Transverse colon (tissue), 4 donors: Measurements from ENCODE around the gene PITX3.

Source experiments
- CTCF ChIP-seq, 5 experiments: fragments of 200-600 bp in 3 of 5; fragments of 450-650 bp in 2 of 5; sonication (generic) in 3 of 5; IDR thresholded peaks; 1 replicate in 2 of 5; 2 replicates in 3 of 5; pipeline ENCODE4 v1.5.1; 2016 to 2017; ENCODE audit warnings: antibody characterized with exemption in 5 of 5, inconsistent platforms in 3 of 5, mild to moderate bottlenecking in 2 of 5, moderate library complexity in 1 of 5
- EP300 ChIP-seq: sonication (generic); formaldehyde crosslinking; IDR thresholded peaks from one replicate; pipeline ENCODE4 v1.6.1; 2017; ENCODE audit warnings: antibody characterized with exemption, low read depth
- POLR2A ChIP-seq: fragments of 450-650 bp; IDR thresholded peaks from one replicate; pipeline ENCODE4 v1.6.1; 2016; ENCODE audit warnings: antibody characterized with exemption, mild to moderate bottlenecking, moderate library complexity
- POLR2AphosphoS5 ChIP-seq, 3 donors: sonication (generic); formaldehyde crosslinking; IDR thresholded peaks; one replicate each; pipeline ENCODE4 v1.6.1; 2016; ENCODE audit warnings: antibody characterized with exemption in 3 of 3

- TF ChIP-seq POLR2A (no peak), CTCF (IDR thresholded peaks at IDR 0.05) (peak; percentile 86 to 91 (median 91)), EP300 (no peak), POLR2AphosphoS5 (IDR thresholded peaks at IDR 0.05) (no peak)
These were observed 11.5 kb downstream of the PITX3 start for GRCh38 chr10:102229810-102230263.
